ENCODE data around the gene RARA.

Gene RARA

DNA sequence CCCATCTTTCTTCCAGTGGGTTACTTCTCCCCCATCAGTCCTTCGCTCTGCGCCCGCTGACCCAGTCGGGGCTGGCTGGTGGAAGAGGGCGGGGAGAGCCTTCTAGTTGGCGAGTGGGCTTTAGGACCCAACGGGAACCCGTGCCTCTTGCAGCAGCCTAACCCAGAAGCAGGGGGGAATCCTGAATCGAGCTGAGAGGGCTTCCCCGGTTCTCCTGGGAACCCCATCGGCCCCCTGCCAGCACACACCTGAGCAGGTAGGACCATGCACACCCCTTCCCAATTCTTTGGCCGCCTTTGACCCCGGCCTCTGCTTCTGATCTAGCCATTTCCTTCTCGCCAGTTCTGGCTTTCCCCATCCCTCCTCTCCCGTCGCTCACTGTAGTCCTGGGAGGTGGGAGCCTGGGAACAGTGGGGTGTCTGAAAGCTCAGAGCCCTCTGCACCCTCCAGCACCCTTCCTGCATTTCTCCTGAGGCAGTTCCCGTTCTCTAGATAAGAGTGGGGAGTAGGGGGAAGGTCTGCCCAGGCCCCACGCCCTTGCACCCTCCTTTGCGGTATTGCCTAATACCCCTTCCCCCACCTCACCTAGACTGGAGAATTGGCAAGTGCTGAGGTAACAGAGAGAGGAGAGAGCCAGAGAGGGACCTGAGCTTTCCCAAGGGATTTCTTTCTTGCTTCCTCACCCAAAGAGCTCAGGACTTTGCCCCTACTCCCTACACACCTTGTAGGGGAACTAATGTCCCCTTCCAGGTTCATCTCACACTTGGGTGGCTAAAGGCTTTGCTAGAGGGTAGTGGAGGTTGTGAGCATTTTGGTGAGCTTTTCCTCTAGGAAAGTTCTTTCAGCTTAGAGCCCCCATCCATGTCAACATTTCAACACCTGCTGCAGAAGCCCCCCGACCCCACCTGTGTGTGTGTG lies at the start of gene RARA:
RARA (plus strand) TSS at position 150 of the 918 bp plus-strand sequence. CDS start 22,039 bp downstream, outside the sequence.
- no peak for DNase-seq (ENCODE audit: low read depth in 2 of 2, low spot score in 1 of 2)

DNA sequence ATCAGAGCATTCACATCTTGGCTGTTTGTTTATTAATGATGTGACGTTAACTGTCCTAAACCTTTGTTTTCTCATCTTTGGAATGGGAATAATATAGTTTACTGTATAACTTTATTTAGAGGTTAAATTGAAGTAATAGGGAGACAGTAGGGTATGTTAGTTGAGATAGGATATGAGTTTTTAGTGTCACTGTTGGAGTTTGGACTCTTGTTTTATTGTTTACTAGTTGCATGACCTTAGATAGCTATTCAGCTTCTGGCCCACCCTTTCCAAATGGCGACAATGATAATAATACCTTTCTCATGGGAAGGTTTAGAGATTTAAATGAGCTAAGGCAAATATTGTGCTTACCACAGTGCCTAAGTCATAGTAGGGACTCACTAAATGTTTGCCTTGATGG lies 49.5 kb upstream of the RARA start:
- no peak for DNase-seq (ENCODE audit: low read depth in 2 of 2, low spot score in 1 of 2)

DNA sequence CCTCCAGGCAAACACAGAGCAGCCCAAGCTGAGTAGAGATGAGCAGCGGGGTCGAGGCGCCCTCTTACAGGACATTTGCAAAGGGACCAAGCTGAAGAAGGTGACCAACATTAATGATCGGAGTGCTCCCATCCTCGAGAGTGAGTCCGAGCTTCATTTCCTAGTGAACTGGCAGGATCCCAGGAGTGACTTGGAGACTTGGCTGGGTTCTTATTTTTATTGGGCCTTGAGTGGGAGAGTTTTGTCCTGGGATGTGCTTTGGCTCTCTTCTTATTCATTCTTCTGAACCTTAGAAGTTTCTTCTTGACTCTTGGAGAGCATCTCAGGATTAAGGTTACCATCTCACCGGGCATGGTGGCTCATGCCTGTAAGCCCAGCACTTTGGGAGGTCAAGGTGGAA lies 48.5 kb upstream of the RARA start:
- no peak for DNase-seq (ENCODE audit: low read depth in 2 of 2, low spot score in 1 of 2)

DNA sequence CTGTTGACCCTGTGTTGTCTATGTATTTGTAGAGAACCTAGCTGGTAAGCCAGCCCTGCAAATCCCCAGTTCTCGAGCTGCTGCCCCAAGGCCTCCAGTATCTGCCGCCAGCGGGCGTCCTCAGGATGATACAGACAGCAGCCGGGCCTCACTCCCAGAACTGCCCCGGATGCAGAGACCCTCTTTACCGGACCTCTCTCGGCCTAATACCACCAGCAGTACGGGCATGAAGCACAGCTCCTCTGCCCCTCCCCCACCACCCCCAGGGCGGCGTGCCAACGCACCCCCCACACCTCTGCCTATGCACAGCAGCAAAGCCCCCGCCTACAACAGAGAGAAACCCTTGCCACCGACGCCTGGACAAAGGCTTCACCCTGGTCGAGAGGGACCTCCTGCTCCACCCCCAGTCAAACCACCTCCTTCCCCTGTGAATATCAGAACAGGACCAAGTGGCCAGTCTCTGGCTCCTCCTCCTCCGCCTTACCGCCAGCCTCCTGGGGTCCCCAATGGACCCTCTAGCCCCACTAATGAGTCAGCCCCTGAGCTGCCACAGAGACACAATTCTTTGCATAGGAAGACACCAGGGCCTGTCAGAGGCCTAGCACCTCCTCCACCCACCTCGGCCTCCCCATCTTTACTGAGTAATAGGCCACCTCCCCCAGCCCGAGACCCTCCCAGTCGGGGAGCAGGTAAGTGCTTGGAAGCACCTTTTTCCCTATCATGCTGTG lies 44.4 kb upstream of the RARA start:
- DNase-seq (ENCODE audit: low read depth in 2 of 2, low spot score in 1 of 2), result no peak

DNA sequence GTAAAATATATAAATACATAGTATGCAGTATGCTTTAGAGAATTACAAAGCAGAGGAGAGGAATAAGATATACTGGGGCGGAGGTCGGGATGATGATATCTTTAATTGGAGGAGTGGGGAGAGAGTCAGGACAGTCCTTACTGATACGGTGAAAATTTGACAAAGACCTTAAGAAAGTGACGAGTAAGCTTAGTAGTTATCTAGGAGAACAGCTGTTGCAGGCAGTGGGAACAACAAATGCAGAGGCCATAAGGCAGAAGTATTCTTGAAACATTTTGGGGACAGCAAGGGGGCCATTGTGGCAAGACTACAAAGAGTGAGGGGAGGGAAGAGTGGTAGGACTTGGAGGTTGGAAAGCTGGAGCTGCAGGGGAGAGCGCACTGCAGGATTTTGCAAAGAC lies 43.6 kb upstream of the RARA start:
- DNase-seq (ENCODE audit: low read depth in 2 of 2, low spot score in 1 of 2), result no peak

DNA sequence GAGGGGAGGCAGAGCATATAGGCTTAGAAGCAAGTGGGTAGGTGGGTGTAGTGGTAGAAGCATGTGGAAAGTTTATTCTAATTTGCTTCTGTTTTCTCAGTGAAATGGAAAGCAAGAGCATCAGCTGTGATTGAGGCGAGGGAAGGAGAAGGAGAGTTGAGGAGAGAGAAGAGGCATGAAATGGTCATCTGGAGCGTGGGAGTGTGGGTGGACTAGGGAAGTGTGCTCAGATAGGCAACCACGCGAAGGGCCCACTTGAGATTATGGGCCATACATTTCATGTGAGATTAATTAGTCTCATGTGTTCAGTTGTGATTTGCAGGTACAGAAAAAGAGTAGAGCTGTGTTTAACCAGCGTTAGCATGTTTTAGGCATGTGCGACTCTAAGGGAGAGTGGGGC lies 42.1 kb upstream of the RARA start:
- no peak for DNase-seq (ENCODE audit: low read depth in 2 of 2, low spot score in 1 of 2)

DNA sequence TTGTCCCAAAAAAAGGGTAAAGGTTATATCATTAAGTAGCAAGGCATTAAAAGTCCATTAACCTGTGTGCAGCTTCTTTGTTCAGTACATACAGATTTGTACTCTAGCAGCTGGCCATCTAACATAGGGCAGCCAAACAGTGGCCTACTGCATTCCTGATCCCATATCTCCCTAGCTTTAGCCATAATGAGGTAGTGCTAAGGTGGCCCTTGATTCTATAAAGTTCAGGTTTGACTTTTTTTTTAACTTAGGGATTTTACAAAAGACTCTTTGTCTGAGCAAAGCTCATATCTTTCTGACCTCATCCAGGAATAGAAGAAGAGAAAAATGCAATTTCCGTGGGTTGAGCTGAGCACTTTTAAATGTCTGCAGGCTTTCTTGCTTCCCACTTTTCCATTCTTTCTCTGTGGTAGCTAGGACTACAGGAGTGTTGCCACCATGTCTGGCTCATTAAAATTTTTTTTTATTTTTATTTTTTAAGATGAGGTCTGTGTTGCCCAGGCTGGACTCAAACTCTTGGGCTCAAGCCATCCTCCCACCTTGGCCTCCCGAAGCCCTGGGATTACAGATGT lies 40.8 kb upstream of the RARA start:
- DNase-seq (ENCODE audit: low read depth in 2 of 2, low spot score in 1 of 2), result no peak

DNA sequence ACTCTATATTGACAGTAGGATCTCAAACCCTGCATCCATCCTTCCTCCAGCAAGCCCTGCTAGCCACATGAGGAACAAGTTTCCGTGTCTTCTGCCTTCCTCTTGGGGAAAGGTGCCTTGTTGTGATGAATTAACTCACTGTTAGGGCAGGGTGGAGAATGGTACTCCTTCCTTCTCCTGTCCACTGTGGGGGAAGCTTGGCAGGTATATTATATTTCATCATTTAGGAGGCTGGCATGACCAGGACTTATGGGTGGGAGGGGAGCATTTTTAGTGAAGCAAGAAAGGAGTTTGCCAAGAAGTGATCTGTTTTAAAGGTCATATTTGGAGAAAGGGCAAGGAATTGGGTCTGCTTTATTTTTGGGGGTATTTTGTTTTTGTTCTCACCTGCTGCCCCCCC lies 30.6 kb upstream of the RARA start:
- DNase-seq (ENCODE audit: low read depth in 2 of 2, low spot score in 1 of 2), result no peak

DNA sequence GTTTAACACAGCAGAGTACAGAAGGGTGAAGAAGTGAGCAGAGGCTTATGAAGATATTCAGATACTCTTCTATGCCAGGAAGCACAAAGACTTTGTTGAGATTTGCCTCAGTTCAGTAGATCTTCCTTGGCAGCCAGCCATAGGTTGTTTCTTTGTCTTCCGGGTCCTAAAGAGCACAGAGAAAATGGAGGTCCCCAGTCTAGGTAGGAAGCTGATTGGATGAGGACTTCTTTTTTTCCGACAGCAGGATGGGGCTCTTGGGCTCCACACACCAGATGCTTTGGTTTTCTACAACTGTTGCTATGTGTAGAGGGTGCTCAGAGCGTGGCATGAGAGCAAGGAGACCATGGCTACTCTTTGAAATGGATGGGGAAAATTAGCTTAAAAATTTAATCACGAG lies 29.6 kb upstream of the RARA start:
- DNase-seq (ENCODE audit: low read depth in 2 of 2, low spot score in 1 of 2), result no peak

DNA sequence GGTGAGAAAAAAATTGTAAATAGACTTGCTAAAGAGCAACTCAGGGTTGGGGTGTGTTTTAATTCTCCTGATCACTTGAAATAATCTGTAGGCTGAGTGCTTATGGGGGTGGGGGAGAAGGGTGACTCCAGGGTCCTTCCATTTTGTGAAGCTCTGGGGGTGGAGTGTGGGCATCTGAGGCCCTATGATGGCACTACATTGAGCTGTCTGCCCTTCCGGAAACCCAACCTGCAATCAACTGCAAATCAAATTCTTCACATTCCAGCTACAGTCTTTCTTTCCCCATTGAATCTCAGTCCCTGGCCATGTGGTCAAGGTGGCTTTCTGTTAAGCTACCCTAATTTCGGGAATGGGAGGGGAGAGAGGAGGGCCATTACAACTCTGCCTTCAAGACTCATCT lies 27.3 kb upstream of the RARA start:
- no peak for DNase-seq (ENCODE audit: low read depth in 2 of 2, low spot score in 1 of 2)

DNA sequence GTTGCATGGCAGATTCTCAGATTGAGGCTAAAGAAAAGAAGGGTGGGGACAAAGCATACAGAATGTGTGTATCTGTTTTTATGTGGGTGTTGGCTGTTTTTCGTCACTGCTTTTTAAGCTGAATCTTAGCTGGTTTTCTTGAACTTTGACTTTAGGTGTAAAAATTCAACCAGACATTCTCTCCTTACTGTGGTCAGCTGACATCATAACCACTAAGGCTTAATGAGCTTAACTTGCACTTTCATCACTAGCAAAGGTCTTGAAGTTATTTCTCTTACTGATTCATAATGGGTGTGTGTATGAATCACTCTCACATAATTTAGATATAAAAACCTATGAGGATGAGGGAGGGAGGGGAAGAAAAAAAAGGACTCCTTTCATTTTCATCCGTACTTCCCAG lies 25.3 kb upstream of the RARA start:
- DNase-seq (ENCODE audit: low read depth in 2 of 2, low spot score in 1 of 2), result no peak

DNA sequence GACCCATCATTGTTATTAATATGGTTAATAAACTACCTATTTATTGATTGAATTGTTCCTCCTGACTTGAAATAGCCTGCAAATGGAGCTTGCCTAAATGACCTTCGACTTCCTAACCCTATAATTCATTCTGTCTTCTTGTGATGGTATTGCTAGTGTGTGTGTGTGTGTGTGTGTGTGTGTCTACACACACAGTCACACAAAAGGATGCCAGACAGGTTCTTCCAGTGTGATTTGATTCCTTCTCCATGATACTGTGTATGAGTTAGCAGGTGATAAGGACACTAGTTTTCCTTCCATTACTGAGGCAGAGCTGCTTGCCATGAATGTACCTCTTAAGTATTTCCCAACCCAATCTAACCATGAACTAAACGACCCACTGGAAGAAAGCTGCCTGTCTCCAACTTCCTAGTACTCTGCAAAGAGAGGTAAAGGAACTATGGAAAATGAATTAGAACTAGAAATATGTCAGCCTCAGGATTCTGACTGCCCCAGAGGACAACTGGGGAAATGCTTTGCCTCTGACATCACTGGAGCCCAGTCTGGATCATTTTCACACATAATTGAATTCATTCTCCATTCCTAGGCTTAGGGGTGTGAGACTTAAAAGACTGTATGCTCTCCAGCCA lies 24.8 kb upstream of the RARA start:
- no peak for DNase-seq (ENCODE audit: low read depth in 2 of 2, low spot score in 1 of 2)

DNA sequence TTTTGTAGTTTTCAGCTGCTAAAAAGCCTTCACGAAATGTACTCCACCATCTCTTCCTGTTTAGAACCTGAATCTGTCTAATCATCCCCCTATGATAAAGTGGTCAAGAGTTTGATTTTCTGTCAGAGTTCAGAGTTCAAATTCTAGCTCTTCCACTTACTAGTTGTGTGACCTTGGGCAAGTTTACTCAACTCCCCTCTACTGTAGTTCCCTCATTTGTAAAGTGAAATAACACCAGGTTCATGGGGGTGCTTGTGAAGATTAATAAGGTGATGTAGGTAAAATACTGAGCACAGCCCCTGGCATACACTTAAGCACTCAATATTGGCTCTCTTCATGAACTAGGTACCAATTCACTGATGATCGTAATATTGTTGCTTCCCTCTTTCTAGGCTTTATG lies 22.5 kb upstream of the RARA start:
- no peak for DNase-seq (ENCODE audit: low read depth in 2 of 2, low spot score in 1 of 2)

DNA sequence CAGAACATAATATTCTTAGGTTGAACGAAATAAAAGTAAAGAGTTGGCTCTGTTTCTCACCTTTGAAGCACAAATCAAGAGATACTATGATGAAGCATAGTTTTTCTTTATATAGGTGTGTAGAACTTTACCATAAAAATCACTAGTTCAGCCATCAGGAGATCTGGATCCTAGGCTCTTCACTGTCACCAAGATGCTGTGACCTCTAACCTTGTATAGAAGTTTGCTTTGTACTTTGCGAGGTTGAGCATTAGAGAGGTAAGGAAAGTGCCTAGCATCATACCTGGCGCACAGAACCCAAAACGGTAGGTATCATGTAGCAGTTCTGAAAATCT lies 21.9 kb upstream of the RARA start:
- DNase-seq (ENCODE audit: low read depth in 2 of 2, low spot score in 1 of 2), result no peak

DNA sequence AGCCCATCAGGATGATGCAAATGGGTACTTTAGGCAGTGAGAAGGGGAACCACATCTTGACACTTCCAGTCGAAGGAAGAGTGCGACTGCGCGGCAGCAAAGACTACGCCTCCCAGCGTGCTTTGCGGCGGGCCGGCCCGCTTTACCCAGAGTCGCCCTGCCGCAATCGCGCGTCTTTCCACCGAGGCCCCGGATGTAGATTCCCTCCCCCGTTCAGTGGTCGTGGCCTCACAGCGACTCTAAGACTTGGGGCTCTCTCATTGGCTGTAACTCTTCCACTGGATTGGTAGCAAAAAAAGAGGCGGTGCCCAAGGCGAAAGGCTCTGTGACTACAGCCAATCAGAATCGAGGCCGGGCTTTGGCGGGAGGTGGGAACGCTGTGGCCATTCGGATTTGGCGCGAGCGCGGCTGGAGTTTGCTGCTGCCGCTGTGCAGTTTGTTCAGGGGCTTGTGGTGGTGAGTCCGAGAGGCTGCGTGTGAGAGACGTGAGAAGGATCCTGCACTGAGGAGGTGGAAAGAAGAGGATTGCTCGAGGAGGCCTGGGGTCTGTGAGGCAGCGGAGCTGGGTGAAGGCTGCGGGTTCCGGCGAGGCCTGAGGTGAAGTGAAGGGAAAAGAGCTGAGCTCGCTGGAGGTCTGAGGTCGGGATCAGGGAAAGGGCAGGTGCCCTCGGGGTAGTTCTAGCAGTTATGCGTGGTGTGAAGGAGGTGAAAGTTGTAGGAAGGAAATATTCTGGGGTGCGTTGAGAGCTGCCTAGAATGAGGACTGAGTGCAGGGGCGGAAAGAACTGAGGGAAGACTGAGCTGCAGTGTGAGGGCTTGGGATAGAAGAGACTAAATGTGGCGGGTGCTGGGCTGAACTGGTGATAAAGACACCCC lies 21.2 kb upstream of the RARA start, which contains the start of gene CDC6:
CDC6 (plus strand) TSS at position 386 of the 876 bp plus-strand sequence. CDS start 1,542 bp downstream, outside the sequence.
- DNase-seq (ENCODE audit: low read depth in 2 of 2, low spot score in 1 of 2), result peak; percentile 95 to 98

DNA sequence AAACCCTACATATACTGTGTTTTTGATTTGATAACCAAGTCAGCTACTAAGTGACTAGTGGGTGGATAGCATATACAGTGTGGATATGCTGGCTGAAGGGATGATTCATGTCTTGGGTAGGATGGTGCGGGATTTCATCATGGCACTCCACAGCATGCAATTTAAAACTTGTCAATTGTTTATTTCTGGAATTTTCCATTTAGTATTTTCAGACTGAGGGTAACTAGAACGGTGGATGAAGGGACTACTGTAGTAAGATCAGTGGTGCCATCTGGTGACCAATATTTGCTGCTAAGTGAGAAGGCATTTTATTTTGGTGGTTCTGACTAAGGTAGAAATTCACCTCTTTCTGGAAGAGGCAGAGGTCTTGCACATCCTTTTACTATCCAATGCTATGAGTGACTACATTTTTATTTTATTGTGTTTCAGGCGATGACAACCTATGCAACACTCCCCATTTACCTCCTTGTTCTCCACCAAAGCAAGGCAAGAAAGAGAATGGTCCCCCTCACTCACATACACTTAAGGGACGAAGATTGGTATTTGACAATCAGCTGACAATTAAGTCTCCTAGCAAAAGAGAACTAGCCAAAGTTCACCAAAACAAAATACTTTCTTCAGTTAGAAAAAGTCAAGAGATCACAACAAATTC lies 18.2 kb upstream of the RARA start:
- DNase-seq (ENCODE audit: low read depth in 2 of 2, low spot score in 1 of 2), result no peak

DNA sequence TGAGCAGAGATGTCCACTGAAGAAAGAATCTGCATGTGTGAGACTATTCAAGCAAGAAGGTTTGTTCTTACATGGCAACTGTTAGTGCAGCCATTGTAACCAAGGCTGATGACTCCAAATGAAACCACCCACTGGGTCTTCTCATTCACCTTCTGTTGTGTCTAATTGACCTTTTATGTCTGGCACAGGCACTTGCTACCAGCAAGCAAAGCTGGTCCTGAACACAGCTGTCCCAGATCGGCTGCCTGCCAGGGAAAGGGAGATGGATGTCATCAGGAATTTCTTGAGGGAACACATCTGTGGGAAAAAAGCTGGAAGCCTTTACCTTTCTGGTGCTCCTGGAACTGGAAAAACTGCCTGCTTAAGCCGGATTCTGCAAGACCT lies 17.7 kb upstream of the RARA start:
- DNase-seq (ENCODE audit: low read depth in 2 of 2, low spot score in 1 of 2), result no peak

DNA sequence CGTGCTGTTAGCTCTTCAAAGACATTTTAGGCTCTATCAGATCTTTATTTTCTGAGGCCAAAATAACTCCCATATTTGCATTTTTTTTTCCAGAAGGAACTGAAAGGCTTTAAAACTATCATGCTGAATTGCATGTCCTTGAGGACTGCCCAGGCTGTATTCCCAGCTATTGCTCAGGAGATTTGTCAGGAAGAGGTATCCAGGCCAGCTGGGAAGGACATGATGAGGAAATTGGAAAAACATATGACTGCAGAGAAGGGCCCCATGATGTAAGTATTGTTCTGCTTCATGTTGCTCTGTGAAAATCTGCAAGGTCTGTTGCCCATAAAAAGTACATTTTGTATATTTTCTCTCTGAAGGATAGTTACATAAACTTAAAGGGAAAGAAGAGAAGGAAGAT lies 15.6 kb upstream of the RARA start:
- DNase-seq (ENCODE audit: low read depth in 2 of 2, low spot score in 1 of 2), result no peak

DNA sequence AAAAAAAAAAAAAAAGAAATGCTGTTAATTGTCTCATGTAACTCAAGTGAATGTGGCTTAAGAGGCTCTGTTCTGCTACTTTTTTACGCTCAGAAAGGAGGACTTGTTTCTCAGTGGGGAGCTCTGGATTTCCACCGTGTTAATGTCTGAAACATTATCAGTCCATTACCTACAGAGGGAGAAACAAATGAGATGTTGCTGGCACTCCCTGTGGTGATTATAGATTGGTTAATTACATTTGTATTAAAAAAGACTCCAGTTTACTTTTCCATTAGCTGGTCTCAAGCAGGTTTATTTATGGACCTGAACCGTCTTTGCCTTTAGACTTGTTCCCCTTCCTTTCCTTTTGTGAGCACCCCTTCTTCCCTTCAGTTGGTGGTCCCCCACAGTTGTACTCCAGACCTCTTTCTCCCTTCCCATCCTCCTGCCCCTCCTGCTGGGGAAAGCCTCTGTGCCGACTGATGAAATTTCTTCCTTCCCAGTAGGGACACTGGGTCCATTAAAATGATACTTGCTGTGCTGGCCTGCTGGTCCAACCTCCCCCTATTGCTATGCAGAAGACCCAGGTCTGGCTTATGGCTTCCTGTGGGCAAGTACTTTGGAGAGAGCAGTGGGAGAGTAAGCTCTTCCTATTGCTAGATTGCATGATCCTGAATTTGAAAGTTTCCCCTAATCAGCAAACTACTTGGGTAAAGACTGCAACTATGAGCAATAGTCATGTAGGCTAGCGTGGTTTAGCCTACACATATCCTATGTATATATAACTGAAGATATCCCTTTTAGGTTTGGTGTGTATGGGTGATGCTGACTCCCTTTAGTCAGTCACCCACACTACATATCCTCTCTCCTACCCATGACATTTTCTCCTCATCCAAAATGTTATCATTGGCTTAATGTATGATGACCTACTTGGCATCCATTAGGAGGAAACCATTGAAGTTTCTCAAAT lies 13.2 kb upstream of the RARA start:
- no peak for DNase-seq (ENCODE audit: low read depth in 2 of 2, low spot score in 1 of 2)

Data from stimulated activated CD8-positive, alpha-beta memory T cell treated with anti-CD3 and anti-CD28 coated beads, Interleukin-4, amount 100 ng/mL, for 1 hour (primary cell).